Activated CD8-positive, alpha-beta memory T cell treated with anti-CD3 and anti-CD28 coated beads for 24 hours (primary cell): ENCODE results near the gene GALNT2.

ENCODE experiments used
- DNase-seq: peaks from one replicate; pipeline ENCODE4 v3.0.0-alpha.2; 2020

GALNT2 gene

DNA sequence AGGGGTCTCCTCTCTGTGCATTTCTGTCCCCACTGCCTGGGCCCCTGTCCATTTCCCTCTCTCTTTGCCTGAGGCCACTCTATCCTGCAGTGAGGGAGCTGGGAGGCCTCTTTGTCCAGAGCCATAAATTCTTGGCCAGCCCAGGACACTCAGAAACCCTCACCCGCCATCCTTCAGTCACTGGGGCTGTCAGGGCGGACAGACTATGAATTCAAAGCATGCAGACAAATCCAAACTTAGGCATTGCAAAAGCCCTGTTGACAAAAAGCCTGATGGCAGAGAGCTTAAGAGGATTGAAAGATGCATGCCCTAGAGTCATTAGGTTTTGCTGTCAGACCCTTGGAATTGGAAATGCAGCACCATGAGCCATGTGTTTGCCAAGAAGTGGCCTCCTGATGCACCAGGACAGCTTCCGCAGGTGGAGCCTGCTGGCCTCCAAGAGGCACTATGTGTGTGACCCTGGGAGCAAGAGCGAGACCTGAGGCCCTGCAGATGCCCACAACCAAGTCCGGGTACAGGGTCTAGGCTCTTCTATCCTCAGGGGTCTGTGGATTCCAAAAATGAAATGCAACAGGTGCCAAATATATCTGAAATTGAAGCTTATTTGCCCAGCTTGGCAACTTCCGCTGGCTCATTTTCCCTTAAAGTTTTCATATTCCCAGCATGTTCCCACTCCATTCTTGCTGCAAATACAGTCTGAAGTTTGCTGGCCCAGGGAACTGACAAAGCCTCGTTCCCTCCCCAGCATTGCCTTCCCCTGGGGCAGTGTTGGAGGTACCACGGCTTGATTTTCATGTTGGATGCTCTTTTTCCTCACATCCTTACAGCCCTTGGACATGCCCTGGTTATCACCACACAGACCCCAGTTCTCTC lies 181.2 kb downstream of the GALNT2 start:
- no peak for DNase-seq

DNA sequence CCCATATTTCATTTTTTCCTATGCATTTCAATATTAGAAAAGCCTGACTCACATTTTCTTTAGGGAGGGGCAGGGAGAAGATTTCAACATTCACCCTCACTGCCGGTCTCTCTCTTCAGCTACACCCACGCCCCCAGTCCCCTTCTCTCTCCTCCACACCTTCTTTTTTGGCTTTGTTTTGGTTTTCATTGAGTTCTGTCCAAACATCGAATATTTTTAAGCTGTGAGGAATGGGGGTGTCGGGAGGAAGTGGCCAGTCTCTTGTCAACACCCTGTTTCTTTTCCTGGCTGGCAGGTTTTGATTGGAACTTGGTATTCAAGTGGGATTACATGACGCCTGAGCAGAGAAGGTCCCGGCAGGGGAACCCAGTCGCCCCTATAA lies 181.8 kb downstream of the GALNT2 start:
- DNase-seq, result no peak

DNA sequence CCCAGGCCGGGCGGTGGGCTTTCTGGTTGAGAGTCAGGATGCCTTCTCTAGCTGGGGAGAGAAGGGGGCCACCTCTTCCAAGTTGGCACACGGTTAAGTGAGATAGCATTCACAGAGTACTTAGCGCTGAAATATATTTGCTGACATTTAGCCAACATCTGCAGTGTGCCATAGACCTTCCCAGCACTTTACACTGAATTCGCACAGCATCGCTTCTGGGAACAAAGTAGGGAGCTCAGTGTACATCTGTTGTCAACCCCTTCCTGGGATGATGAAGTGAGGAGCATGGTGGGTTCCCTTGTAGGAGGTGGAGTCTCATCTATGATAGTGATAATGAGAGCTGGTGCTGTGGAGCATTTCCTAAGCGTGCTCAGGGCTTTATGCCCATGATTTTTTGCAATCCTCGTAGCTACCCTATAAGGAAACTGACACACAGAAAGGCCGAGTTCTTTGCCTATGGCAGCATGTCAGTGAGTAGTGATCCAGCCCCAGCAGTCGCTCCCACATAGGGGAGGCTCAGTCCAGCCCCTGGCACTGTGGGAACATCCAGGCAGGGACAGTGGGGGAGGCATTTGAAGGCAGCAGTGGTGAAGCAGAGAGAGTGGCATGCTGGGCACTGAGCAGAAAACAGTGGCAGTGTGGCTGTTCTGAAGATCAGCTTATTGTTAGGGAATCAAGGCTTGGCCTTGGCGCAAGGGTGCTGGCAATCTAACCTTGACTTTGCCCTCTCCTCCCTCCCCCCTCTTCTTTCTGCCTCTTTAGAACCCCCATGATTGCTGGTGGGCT lies 182.8 kb downstream of the GALNT2 start:
- DNase-seq, result no peak

DNA sequence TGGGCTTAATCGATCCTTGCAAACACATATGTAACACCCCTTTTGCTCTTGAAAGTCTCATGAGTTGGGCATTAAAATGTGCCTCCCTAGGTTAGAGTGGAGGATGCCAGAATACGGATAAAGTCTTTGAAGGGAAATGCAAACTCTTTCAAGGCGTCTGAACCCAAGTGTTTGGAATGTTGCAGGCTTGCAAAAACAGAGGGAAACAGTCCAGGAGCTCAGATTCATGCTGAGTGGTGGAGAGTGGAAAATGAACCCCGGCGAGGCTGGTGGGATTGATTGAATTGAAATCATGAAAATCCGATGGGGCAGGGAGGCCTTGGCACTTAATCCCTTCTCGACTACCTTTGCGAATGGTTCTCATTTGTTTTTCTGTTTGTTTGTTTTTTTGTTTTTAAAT lies 183.6 kb downstream of the GALNT2 start:
- DNase-seq, result no peak

DNA sequence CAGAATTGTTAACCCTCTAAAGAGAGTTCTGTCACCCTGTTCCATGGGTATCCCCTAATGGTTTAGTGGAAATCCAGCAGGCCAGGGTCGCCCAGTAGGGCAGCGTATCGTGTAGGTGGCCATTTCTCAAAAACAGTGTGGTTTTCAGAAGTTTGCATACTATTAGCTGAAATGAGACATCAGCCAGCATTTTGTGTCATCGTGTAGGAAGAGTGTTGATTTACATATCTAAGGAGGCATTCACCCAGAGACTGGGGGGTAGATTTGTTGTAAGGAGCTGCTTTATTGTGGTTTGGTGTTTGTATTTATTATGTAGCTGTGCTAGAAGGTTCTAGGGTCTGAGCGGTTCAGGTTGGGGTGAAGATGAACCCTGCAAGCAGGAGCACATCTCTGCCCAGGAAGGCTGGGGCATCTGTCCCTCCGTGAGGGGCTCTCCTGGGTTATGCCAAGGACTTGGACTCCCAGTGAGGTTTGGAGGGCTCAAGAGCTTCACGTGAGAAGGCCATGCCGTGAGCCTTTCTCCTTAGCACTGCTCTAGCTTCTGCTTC lies 184.7 kb downstream of the GALNT2 start:
- DNase-seq, result no peak

DNA sequence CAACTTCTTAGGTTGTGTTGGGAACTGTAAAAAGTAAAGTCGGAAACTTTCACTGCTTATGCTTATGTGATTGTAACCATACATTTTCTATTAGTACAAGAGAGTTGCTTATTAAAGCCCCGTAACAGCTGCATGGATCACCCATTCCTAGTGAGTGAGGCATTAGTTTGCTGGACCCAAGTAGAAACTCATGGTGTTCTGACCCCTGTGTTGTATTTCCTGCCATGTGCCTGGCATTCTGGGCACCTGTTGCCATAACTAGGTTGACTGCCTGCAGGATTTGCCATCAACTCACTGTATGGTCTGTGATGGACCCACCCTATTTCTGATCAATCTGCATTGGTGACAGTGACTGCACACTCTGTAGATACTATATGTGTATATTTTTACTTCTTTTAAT lies 186.1 kb downstream of the GALNT2 start:
- DNase-seq, result no peak

DNA sequence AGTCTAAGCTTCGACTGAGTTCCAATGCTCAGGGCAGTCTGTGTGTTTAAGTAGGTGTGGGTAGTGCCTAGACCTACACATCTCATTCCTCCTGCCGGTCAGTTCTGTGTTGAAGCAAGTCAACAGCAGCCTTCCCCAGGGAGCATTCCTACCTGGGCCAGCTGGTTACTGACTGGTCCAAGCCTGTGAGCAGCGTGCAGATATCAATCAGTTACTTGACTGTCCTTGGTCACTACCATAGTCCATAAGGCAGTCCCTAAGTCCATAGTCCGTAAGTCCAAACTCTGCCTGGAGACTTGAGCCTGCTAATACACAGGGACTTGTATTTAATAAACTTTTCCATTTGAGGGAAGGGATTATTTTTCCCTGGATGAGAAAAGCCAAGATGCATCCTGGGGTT lies 187.2 kb downstream of the GALNT2 start:
- no peak for DNase-seq

DNA sequence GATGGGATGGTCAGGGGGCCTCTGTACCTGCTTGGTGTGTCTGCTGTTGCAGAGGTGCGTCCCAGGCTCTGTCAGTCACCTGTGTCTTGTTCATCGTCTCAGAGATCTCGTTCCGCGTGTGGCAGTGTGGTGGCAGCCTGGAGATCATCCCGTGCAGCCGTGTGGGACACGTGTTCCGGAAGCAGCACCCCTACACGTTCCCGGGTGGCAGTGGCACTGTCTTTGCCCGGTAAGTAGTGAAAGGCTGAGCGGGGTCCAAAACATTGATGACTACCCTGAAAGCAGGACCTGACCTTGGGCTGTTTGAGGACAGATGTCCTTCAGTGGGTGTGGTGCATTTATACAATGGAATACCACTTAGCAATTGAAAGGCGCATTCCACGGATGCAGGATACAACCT lies 188.1 kb downstream of the GALNT2 start:
- no peak for DNase-seq

DNA sequence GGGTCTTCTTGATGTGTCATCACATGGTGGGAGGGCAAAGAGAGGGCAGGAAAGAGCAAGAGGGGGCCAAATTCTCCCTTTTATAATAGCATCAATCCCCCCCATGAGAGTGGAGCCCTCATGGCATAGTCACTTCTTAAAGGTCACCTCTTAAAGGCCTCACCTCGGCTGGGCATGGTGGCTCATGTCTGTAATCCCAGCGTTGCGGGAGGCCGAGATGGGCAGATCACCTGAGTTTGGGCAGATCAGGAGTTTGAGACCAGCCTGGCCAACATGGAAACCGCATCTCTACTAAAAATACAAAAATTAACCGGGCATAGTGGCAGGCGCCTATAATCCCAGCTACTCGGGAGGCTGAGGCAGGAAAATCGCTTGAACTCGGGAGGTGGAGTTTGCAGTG lies 189.0 kb downstream of the GALNT2 start:
- no peak for DNase-seq

DNA sequence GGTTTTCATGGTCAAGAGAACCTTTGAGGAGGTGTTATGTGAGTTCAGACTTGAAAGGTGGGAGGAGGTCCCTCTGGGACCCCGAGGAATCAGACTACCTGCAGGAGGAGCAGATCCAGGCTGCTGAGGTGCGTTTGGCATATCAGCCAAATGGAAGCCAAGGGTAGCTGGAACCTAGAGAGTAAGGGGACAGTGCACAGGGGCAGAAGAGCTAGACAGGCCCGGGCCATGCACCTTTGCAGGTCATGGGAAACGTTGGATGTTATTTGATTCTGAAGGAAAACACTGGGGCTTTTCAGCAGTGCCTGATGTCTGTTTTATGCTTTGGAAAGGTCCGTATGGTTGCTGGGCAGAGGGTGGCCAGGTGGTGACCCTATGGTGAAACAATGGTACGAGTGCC lies 189.9 kb downstream of the GALNT2 start:
- DNase-seq, result no peak

DNA sequence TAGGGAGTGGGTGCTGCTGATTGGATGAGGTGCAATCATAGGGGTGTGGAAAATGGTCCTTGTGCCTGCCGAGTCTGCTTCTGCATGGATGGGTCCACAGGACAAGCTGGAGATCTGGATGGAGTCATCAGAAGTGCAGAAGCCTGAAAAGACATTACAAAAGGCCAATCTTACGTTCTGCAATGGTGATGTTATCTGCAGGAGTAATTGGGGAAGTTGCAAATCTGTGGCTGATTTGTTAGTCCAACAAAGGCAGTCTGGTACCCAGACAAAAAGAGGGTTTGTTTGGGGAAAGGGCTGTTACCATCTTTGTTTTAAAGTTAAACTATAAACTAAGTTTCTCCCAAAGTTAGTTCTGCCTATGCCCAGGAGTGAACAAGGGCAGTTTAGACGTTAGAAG lies 192.6 kb downstream of the GALNT2 start:
- peak; percentile 15 for DNase-seq

DNA sequence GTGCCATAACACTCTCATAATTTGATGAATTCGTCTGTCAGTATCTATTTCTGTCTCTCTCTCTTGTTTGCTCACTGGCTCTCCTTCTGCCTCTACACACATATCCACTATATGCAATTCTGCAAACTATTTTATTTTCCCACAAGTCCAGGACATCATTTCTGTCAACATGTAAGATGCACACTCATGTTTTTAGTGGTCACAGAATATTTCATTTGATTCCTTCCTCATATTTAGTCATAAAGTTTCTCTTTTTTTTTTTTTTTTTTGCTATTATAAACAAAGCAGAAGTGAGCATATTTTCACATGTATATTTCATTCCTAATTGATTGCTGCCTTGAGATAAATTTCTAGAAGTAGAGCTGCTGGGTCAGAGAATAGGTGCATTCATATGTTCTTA lies 193.8 kb downstream of the GALNT2 start:
- DNase-seq, result no peak

DNA sequence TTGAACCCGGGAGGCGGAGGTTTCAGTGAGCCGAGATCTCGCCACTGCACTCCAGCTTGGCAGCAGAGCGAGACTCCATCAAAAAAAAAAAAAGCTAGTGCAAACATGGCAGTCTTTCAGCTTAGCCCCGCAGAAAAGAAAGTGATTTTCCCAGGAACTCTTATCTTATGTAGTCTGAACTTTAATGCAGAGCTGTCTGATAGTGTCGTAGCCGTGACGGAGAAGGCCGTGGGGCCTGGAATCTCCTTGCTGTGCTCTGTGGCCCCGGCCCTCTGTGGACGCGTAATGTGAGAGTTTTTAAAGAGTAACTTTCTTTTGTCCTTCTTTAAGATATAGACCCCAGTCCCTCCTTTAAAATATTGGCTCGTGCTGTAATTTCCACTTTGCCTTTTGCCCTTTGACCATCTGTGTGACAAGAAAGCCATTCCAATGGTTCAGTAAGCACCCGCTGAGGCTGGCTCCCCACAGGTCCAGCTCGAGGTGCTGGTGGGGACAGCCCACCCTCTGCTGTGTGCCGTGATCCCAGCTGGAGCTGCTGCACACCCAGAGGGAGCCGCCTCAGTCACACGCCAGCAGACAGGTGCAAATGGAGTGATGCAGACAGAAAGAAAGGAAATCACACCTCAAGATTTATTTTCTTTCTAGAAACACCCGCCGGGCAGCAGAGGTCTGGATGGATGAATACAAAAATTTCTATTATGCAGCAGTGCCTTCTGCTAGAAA lies 195.1 kb downstream of the GALNT2 start:
- DNase-seq, result peak; percentile 48

DNA sequence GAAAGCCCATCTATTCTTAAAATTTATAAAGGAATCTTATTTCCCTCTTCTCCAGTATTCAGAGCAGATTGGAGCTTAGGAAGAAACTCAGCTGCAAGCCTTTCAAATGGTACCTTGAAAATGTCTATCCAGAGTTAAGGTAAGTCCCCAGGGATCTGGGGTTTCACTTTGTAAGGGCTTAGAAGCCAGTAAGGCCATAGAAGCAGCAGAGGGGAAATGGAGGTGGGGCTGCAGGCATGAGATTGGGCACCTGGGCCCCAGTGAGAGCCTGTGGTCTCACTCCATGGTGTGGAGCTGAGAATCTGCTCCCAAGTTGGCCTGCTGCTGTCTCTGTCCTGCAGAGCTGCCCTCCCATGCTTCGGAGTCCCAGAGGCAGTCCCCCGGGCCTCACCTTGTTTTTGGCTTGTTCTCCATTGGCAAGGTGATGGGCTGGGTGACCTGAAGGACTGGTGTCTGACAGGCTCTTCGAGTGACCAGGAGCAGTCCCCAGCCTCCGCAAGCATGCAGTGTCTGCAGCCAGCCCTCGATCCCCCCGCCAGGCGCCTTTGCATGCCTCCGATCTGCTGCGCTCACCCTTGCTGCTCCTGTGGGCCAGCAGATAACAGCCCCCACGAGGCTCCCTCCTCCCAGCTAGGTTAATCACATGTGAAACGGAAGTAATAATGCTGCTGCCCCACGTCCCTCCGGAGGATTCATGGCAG lies 196.0 kb downstream of the GALNT2 start:
- DNase-seq, result peak; percentile 38

DNA sequence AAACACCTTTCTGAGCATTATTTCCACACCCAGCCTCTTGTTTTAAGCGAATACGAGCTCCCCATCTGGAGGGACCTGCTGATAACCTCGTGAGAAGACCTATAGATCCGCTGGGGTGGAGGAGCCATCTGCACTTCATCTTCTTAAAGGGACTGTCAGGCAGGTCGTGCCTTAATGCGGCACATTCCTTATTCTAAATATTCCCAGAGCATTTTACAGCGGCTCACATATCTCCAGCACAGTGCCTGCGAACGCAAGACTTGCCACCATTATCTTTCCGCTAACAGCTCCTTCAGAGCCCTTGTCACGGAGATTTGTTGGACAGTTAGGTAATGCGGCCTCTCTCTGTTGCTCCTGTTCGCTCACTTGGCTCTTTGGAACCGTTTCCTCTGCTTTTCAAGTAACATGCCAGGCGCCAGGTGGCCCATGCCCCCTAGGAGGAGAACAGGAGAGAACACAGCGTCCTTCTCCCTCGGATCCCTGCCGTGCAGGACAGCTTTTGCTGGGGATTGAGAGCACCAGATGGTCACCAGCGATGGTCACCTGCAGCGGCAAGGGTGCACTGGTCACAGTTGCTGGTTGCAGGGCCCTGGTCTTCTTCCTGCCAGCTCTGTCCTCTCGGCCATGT lies 196.6 kb downstream of the GALNT2 start:
- DNase-seq, result peak; percentile 41

DNA sequence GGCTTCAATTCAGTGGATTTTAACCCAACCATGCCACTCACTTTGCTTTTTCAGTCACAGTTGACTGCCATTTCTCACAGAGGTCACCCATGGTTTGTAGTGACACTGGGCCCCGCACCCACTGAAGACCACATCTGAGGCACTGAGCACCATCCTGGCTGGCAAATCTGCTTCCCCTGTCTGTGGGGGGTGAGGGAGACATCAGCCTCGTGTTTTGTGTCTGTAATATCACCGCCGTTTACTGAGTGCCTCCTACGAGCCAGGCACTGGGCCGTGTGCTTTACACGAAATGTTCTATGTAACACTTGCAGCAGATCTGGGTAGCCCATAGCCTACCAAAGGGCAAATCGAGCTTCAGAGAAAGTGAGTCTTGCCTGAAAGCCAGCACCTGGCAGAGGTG lies 197.3 kb downstream of the GALNT2 start:
- DNase-seq, result peak; percentile 50

DNA sequence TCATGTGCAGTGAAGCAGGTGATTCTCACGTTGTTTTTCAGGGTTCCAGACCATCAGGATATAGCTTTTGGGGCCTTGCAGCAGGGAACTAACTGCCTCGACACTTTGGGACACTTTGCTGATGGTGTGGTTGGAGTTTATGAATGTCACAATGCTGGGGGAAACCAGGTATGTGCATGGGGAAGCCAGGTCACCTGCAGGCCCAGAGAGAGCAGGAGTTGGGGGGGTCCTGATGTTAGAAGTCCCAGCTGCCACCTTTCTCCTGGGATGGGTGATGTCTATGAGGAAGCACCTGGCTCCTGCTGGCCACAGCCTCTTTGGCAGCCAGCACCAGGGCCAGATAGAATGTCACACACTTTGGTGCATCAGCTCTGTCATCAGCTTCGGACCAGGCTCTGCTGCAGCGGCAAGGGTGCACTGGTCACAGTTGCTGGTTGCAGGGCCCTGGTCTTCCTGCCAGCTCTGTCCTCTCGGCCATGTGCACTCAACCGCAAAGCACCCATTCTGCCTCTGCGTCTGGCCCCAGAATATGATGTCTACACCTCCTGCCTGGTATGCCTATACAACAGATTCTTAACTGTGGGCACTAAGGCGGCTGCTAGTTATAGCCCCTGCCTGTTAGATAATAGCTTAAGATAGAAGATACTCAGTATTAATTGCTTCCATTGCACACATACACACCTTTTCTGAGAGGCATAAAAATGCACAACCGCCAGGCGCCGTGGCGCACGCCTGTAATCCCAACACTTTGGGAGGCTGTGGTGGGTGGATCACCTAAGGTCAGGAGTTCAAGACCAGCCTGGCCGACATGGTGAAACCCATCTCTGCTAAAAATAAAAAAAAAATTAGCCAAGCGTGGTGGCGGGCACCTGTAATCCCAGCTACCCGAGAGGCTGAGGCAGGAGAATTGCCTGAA lies 198.4 kb downstream of the GALNT2 start:
- no peak for DNase-seq

DNA sequence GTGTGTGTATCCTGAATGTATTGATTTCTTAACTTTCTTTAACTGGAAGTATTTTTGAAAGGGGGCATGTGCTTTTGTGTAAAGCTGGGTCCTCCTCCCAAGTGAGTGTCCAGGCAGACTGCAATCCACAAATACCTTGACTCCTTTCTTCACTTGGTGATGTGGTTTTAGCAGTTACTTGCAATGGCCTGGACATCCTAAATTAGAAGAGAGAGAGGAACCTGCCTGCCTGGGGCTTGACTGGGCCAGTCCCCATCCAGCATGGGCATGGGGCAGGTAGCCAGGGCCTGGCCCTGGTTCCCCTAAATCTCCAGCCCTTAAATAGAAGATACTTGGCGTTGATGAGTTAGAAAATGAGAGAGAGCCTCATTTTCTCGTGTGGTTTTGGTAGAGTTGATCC lies 199.4 kb downstream of the GALNT2 start:
- DNase-seq, result no peak

DNA sequence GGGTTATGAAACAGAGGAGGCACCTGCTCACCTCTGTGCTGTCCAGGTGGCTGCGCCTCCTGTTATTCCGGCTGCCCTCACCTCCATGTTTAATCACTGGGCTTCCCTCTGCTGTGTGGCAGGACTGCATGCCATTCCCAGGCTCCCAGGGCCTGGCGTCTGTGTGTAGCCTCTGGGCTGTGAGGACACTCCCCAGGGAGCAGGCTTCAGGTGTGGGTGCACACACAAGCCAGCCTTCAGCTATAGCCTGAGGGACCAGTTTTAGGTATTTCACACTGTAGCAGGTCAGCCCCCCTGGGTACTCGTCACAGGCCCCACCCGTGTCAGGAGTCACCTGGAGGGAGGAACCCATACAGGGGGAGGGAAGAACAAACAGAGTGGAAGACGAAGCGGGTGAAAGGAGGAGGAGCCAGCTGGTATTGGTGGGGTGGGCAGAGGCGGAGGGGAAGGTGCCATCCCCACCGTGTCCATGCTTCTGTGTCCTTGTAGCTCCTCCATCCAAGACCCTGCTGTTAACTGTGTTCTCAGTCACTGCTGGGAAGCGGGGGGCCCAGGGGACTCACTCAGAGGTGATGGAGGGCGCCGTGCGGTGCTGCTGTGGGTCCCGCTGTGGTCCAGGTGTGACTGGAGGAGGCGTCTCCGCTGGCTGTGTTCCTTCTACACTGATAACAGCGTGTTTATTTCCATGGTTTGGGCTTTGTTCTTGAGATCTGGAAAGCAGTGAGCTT lies 200.5 kb downstream of the GALNT2 start:
- DNase-seq, result no peak
